Liver (tissue), 9 donors: Measurements from ENCODE around the gene RTN1. TPM values are rescaled to one million over a fixed set of nuclear protein-coding genes. Genes with fewer than 3 reads are reported as not detected.

Experiments used
- DNase-seq: peaks from one replicate; pipeline ENCODE4 v3.0.0-alpha.2; 2017; ENCODE audit warnings: low spot score
- H3K27ac ChIP-seq, 2 donors: one replicate each; pipeline ENCODE4 v1.7.0; 2013; ENCODE audit warnings: inconsistent platforms in 2 of 2, low read length in 2 of 2, control low read depth in 1 of 2, low read depth in 1 of 2, mild to moderate bottlenecking in 1 of 2
- H3K27me3 ChIP-seq, 4 donors: one replicate each; pipeline versions ENCODE4 v1.6.1 to v1.7.0; 2013; ENCODE audit warnings: low read length in 3 of 4, inconsistent platforms in 1 of 4, mild to moderate bottlenecking in 1 of 4, moderate library complexity in 1 of 4; ENCODE audit not compliant: control insufficient read depth in 4 of 4, insufficient read depth in 4 of 4
- H3K36me3 ChIP-seq, 4 donors: one replicate each; pipeline versions ENCODE4 v1.6.1 to v1.7.0; 2013; ENCODE audit warnings: low read length in 3 of 4, mild to moderate bottlenecking in 3 of 4, low read depth in 1 of 4, moderate library complexity in 1 of 4; ENCODE audit not compliant: control insufficient read depth in 4 of 4, insufficient read depth in 3 of 4
- H3K4me1 ChIP-seq, 4 donors: one replicate each; pipeline versions ENCODE4 v1.6.1 to v1.7.0; 2013; ENCODE audit warnings: low read length in 3 of 4, mild to moderate bottlenecking in 3 of 4, moderate library complexity in 1 of 4; ENCODE audit not compliant: control insufficient read depth in 4 of 4, insufficient read depth in 4 of 4
- H3K4me3 ChIP-seq, 3 donors: one replicate each; pipeline versions ENCODE4 v1.6.1 to v1.7.0; 2013; ENCODE audit warnings: low read length in 3 of 3, control low read depth in 1 of 3, low read depth in 1 of 3, mild to moderate bottlenecking in 1 of 3
- H3K9ac ChIP-seq, 2 donors: one replicate each; pipeline ENCODE4 v1.7.0; 2013; ENCODE audit warnings: low read length in 2 of 2, mild to moderate bottlenecking in 2 of 2, moderate library complexity in 2 of 2, control low read depth in 1 of 2, low read depth in 1 of 2
- H3K9me3 ChIP-seq, 4 donors: one replicate each; pipeline versions ENCODE4 v1.6.1 to v1.7.0; 2013; ENCODE audit warnings: low read length in 3 of 4; ENCODE audit not compliant: control insufficient read depth in 4 of 4
- EGR1 ChIP-seq, 2 donors: IDR thresholded peaks; 2 replicates each; pipeline ENCODE4 v1.6.1; 2016 to 2018; ENCODE audit warnings: antibody characterized with exemption in 2 of 2, low read depth in 2 of 2
- FOXA1 ChIP-seq: IDR thresholded peaks from 2 replicates; pipeline ENCODE4 v1.6.1; 2016; ENCODE audit warnings: antibody characterized with exemption
- FOXA2 ChIP-seq: IDR thresholded peaks from 2 replicates; pipeline ENCODE4 v1.6.1; 2016; ENCODE audit warnings: antibody characterized with exemption
- GABPA ChIP-seq, 2 donors: IDR thresholded peaks in 1 of 2; conservative IDR thresholded peaks in 1 of 2; 2 replicates each; pipeline ENCODE4 v1.6.1; 2016; ENCODE audit warnings: antibody characterized with exemption in 2 of 2, mild to moderate bottlenecking in 1 of 2, moderate library complexity in 1 of 2
- HNF4A ChIP-seq, 2 donors: conservative IDR thresholded peaks; 2 replicates each; pipeline ENCODE4 v1.6.1; 2016; ENCODE audit warnings: antibody characterized with exemption in 2 of 2, mild to moderate bottlenecking in 2 of 2
- HNF4G ChIP-seq: IDR thresholded peaks from 2 replicates; pipeline ENCODE4 v1.6.1; 2016; ENCODE audit warnings: antibody characterized with exemption
- JUND ChIP-seq, 2 donors: IDR thresholded peaks; 2 replicates each; pipeline ENCODE4 v1.6.1; 2016; ENCODE audit warnings: antibody characterized with exemption in 2 of 2
- NR2F2 ChIP-seq: IDR thresholded peaks from 2 replicates; pipeline ENCODE4 v1.6.1; 2016; ENCODE audit warnings: antibody characterized with exemption
- RAD21 ChIP-seq, 2 donors: IDR thresholded peaks; 2 replicates each; pipeline ENCODE4 v1.6.1; 2016; ENCODE audit warnings: antibody characterized with exemption in 2 of 2, mild to moderate bottlenecking in 2 of 2
- RXRA ChIP-seq, 2 donors: IDR thresholded peaks; 2 replicates each; pipeline ENCODE4 v1.6.1; 2017 to 2018; ENCODE audit warnings: antibody characterized with exemption in 2 of 2, mild to moderate bottlenecking in 1 of 2
- SP1 ChIP-seq: IDR thresholded peaks from 2 replicates; pipeline ENCODE4 v1.6.1; 2018; ENCODE audit warnings: antibody characterized with exemption, mild to moderate bottlenecking
- TAF1 ChIP-seq: conservative IDR thresholded peaks from 2 replicates; pipeline ENCODE4 v1.6.1; 2016; ENCODE audit warnings: antibody characterized with exemption, mild to moderate bottlenecking
- YY1 ChIP-seq: IDR thresholded peaks from 2 replicates; pipeline ENCODE4 v1.6.1; 2016; ENCODE audit warnings: antibody characterized with exemption, mild to moderate bottlenecking
- WGBS: extraction: QIAGEN DNeasy Blood & Tissue Kit; methylation state at CpG from one replicate; pipeline ENCODE4 v1.1.7; 2013; 5-methylcytosine and 5-hydroxymethylcytosine counted together
- polyA plus RNA-seq, 2 donors: library from polyadenylated mRNA; stranded (reverse) in 1 of 2; unstranded in 1 of 2; fragments of 200-250 nt in 1 of 2; fragments of >200 nt in 1 of 2; fragmentation: Nextera tagmentation in 1 of 2; extraction: Ambion mirVana in 1 of 2; gene quantifications; one replicate each; pipeline versions ENCODE4 v1.2.1 to v1.2.3, GENCODE V29; 2013 to 2015
- total RNA-seq, 2 donors: library from RNA; depleted of rRNA; stranded (reverse); fragments of >200 nt; gene quantifications; one replicate each; pipeline ENCODE4 v1.2.3, GENCODE V29; 2014
- TF ChIP-seq, protein P1 (sequence below): IDR thresholded peaks from 2 replicates; pipeline ENCODE4 v1.6.1; 2016; ENCODE audit warnings: antibody characterized with exemption
- TF ChIP-seq, protein P2 (sequence below): IDR thresholded peaks from 2 replicates; pipeline ENCODE4 v1.6.1; 2016; ENCODE audit warnings: antibody characterized with exemption
- TF ChIP-seq, protein P3 (sequence below): IDR thresholded peaks from 2 replicates; pipeline ENCODE4 v1.6.1; 2016; ENCODE audit warnings: antibody characterized with exemption, mild to moderate bottlenecking
- TF ChIP-seq, protein P4 (sequence below): fragments of 150-350 bp; IDR thresholded peaks from 2 replicates; pipeline ENCODE4 v1.5.1; 2017; ENCODE audit warnings: improper control_type of control experiment, low read depth, low read length; ENCODE audit not compliant: missing input control
- donor health status: healthy.
- donor health status: healthy.
- donor health status: healthy.
- donor health status: healthy.
- donor health status: healthy.

Gene RTN1
- total and polyA plus RNA-seq, 4 donors: 0.08 to 1.8 (median 0.37) TPM

DNA sequence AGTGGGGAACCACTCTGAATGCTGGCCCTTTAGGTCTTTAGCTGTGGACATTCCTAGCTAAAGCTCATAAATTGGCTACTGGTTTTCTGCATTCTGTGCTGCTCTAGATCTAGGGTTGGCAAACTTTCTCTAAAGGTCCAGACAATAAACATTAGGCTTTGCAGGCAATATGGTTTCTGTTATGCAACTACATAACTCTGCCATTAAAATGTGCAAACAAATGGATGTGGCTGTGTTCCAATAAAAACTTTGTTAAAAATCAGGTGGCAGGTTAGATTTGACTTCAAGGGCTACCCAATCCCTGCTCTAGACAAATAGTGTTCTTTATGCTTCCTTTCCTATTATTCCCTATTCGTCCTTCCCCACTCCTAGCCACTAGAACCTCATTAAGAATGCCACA lies 42.6 kb upstream of the RTN1 start:
- Histone ChIP-seq H3K4me3 (no peak overlapping the region), H3K9me3 (no peaks in the 10 kb centered on the region), H3K27ac (no peak overlapping the region), H3K4me1 (no peaks in the 10 kb centered on the region), H3K27me3 (no peaks in the 10 kb centered on the region), H3K9ac (no peak overlapping the region), H3K36me3 (no peaks in the 10 kb centered on the region)
- TF ChIP-seq GABPA (IDR thresholded peaks at IDR 0.05 in 1 of 2, conservative IDR thresholded peaks at IDR 0.05 in 1 of 2) (no peak), HNF4A (conservative IDR thresholded peaks at IDR 0.05) (no peak), RAD21 (IDR thresholded peaks at IDR 0.05) (no peak), TAF1 (no peak), RXRA (IDR thresholded peaks at IDR 0.05) (no peak), JUND (IDR thresholded peaks at IDR 0.05) (no peak), NR2F2 (no peak), SP1 (no peak), FOXA1 (no peak), HNF4G (no peak), YY1 (no peak), FOXA2 (no peak), EGR1 (IDR thresholded peaks at IDR 0.05; ENCODE audit: low read depth in 2 of 2) (no peak)
- TF ChIP-seq, protein P1, sequence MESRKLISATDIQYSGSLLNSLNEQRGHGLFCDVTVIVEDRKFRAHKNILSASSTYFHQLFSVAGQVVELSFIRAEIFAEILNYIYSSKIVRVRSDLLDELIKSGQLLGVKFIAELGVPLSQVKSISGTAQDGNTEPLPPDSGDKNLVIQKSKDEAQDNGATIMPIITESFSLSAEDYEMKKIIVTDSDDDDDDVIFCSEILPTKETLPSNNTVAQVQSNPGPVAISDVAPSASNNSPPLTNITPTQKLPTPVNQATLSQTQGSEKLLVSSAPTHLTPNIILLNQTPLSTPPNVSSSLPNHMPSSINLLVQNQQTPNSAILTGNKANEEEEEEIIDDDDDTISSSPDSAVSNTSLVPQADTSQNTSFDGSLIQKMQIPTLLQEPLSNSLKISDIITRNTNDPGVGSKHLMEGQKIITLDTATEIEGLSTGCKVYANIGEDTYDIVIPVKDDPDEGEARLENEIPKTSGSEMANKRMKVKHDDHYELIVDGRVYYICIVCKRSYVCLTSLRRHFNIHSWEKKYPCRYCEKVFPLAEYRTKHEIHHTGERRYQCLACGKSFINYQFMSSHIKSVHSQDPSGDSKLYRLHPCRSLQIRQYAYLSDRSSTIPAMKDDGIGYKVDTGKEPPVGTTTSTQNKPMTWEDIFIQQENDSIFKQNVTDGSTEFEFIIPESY: no peak
- TF ChIP-seq, protein P2, sequence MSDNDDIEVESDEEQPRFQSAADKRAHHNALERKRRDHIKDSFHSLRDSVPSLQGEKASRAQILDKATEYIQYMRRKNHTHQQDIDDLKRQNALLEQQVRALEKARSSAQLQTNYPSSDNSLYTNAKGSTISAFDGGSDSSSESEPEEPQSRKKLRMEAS: no peak
- TF ChIP-seq, protein P3, sequence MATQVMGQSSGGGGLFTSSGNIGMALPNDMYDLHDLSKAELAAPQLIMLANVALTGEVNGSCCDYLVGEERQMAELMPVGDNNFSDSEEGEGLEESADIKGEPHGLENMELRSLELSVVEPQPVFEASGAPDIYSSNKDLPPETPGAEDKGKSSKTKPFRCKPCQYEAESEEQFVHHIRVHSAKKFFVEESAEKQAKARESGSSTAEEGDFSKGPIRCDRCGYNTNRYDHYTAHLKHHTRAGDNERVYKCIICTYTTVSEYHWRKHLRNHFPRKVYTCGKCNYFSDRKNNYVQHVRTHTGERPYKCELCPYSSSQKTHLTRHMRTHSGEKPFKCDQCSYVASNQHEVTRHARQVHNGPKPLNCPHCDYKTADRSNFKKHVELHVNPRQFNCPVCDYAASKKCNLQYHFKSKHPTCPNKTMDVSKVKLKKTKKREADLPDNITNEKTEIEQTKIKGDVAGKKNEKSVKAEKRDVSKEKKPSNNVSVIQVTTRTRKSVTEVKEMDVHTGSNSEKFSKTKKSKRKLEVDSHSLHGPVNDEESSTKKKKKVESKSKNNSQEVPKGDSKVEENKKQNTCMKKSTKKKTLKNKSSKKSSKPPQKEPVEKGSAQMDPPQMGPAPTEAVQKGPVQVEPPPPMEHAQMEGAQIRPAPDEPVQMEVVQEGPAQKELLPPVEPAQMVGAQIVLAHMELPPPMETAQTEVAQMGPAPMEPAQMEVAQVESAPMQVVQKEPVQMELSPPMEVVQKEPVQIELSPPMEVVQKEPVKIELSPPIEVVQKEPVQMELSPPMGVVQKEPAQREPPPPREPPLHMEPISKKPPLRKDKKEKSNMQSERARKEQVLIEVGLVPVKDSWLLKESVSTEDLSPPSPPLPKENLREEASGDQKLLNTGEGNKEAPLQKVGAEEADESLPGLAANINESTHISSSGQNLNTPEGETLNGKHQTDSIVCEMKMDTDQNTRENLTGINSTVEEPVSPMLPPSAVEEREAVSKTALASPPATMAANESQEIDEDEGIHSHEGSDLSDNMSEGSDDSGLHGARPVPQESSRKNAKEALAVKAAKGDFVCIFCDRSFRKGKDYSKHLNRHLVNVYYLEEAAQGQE: no peak
- TF ChIP-seq, protein P4, sequence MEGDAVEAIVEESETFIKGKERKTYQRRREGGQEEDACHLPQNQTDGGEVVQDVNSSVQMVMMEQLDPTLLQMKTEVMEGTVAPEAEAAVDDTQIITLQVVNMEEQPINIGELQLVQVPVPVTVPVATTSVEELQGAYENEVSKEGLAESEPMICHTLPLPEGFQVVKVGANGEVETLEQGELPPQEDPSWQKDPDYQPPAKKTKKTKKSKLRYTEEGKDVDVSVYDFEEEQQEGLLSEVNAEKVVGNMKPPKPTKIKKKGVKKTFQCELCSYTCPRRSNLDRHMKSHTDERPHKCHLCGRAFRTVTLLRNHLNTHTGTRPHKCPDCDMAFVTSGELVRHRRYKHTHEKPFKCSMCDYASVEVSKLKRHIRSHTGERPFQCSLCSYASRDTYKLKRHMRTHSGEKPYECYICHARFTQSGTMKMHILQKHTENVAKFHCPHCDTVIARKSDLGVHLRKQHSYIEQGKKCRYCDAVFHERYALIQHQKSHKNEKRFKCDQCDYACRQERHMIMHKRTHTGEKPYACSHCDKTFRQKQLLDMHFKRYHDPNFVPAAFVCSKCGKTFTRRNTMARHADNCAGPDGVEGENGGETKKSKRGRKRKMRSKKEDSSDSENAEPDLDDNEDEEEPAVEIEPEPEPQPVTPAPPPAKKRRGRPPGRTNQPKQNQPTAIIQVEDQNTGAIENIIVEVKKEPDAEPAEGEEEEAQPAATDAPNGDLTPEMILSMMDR: no peak
- DNase-seq: no peak
- WGBS: 77% methylated on average over 1 of the region's 1 CpG

DNA sequence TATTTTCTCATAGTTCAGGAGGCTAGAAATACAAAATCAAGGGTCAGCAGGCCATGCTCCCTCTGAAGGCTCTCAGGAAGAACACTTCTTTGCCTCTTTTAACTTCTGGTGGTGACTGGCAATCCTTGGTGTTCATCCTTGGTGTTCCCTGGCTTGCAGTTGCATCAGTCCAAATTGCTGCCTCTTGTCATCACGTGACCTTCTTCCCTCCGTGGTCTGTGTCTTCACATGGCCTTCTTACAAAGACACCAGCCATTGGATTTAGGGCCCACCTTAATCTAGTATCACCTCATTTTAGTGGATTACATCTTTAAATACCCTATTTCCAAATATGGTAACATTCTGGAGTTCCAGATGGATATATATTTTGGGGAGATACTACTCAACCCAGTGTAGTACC lies 41.9 kb upstream of the RTN1 start:
- Histone ChIP-seq H3K36me3 (no peaks in the 10 kb centered on the region), H3K4me3 (no peak overlapping the region), H3K9ac (no peak overlapping the region), H3K27ac (no peak overlapping the region), H3K4me1 (no peaks in the 10 kb centered on the region), H3K9me3 (no peaks in the 10 kb centered on the region), H3K27me3 (no peaks in the 10 kb centered on the region)
- TF ChIP-seq HNF4G (no peak), NR2F2 (no peak), TAF1 (no peak), EGR1 (IDR thresholded peaks at IDR 0.05; ENCODE audit: low read depth in 2 of 2) (no peak), SP1 (no peak), HNF4A (conservative IDR thresholded peaks at IDR 0.05) (no peak), GABPA (IDR thresholded peaks at IDR 0.05 in 1 of 2, conservative IDR thresholded peaks at IDR 0.05 in 1 of 2) (no peak)
- TF ChIP-seq, protein P1: no peak
- WGBS: 92% methylated on average over 2 of the region's 2 CpGs
- DNase-seq: no peak
